Neural progenitor cell (in vitro differentiated cells): Measurements from ENCODE around the gene WDR88.
"Not testable (repeated sequence)": the region's sequence is repeated elsewhere in the genome, so short reads cannot be mapped to it uniquely, and the experiment has no call there.

Experiments used
- CTCF ChIP-seq: fragments of 200-600 bp; sonication (generic); IDR thresholded peaks from 2 replicates; pipeline ENCODE4 v1.5.1; 2017; ENCODE audit warnings: antibody characterized with exemption, mild to moderate bottlenecking
- EZH2 ChIP-seq: fragments of 200-600 bp; sonication (generic); IDR thresholded peaks from 2 replicates; pipeline ENCODE4 v1.6.1; 2017; ENCODE audit warnings: antibody characterized with exemption, mild to moderate bottlenecking, moderate library complexity
- EZH2phosphoT487 ChIP-seq: fragments of 200-600 bp; sonication (generic); IDR thresholded peaks from 2 replicates; pipeline ENCODE4 v1.6.1; 2017; ENCODE audit warnings: antibody characterized with exemption

- TF ChIP-seq EZH2phosphoT487, EZH2, CTCF: not testable (repeated sequence)
Observed at GRCh38 chr19:33191092-33191491, 59.2 kb downstream of the WDR88 start.
